SK-N-SH (cell line): ENCODE measurements around the gene MGME1.

Source experiments
- EP300 ChIP-seq, 2 experiments: IDR thresholded peaks; 2 replicates each; pipeline versions ENCODE4 v1.4.0 to v1.6.1; 2012; ENCODE audit warnings: borderline replicate concordance in 1 of 2, low read depth in 1 of 2, low read length in 1 of 2
- EZH2phosphoT487 ChIP-seq: fragments of 200-600 bp; sonication (generic); IDR thresholded peaks from 2 replicates; pipeline ENCODE4 v1.6.1; 2017; ENCODE audit warnings: low read depth, mixed run types, mild to moderate bottlenecking, antibody characterized with exemption, moderate library complexity, borderline replicate concordance
- FOXM1 ChIP-seq: IDR thresholded peaks from 2 replicates; pipeline ENCODE4 v1.4.0; 2012; ENCODE audit warnings: low read depth, mild to moderate bottlenecking
- POLR2AphosphoS5 ChIP-seq: IDR thresholded peaks from 2 replicates; pipeline ENCODE4 v1.6.1; 2012; ENCODE audit warnings: low read depth, low read length
- RFX5 ChIP-seq: IDR thresholded peaks from 2 replicates; pipeline ENCODE4 v1.6.1; 2012; ENCODE audit warnings: mild to moderate bottlenecking, improper control_type of control experiment, low read length
- TAF1 ChIP-seq: IDR thresholded peaks from 2 replicates; pipeline ENCODE4 v1.6.1; 2012; ENCODE audit warnings: low read depth, mild to moderate bottlenecking, low read length, moderate library complexity, borderline replicate concordance
- YY1 ChIP-seq: IDR thresholded peaks from 2 replicates; pipeline ENCODE4 v1.4.0; 2012; ENCODE audit warnings: low read depth, mild to moderate bottlenecking
- TF ChIP-seq, protein P1 (sequence below): IDR thresholded peaks from 2 replicates; pipeline ENCODE4 v1.4.0; 2012; ENCODE audit warnings: low read depth, borderline replicate concordance
- TF ChIP-seq, protein P2 (sequence below): IDR thresholded peaks from 2 replicates; pipeline ENCODE4 v1.4.0; 2012; ENCODE audit warnings: low read depth, borderline replicate concordance

DNA sequence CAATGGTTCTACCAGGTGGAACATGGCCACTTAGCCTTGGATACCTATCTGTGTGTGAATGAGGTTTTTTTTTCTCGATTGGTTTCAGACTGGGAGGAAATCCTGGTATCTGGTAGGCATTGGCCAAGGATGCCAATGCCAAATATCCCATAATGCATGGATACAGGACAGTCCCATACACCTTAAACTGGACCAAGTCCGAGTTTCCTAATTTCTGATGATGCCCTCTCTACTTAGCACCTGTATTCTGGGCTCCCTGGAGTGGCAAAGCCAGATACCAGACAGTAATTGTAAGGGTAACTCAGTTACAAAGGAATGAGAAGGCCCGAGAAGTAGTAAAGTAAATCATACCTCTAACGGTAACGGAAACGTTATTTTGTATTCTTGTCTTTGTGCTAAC lies 18.1 kb upstream of the MGME1 start:
- TF ChIP-seq EZH2phosphoT487 (no peak), EP300 (IDR thresholded peaks at IDR 0.05; ENCODE audit: borderline replicate concordance in 1 of 2, low read depth in 1 of 2, low read length in 1 of 2) (no peak), RFX5 (no peak), POLR2AphosphoS5 (no peak), TAF1 (no peak), FOXM1 (no peak), YY1 (no peak)
- TF ChIP-seq, protein P1, sequence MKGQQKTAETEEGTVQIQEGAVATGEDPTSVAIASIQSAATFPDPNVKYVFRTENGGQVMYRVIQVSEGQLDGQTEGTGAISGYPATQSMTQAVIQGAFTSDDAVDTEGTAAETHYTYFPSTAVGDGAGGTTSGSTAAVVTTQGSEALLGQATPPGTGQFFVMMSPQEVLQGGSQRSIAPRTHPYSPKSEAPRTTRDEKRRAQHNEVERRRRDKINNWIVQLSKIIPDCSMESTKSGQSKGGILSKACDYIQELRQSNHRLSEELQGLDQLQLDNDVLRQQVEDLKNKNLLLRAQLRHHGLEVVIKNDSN, result no peak
- TF ChIP-seq, protein P2, sequence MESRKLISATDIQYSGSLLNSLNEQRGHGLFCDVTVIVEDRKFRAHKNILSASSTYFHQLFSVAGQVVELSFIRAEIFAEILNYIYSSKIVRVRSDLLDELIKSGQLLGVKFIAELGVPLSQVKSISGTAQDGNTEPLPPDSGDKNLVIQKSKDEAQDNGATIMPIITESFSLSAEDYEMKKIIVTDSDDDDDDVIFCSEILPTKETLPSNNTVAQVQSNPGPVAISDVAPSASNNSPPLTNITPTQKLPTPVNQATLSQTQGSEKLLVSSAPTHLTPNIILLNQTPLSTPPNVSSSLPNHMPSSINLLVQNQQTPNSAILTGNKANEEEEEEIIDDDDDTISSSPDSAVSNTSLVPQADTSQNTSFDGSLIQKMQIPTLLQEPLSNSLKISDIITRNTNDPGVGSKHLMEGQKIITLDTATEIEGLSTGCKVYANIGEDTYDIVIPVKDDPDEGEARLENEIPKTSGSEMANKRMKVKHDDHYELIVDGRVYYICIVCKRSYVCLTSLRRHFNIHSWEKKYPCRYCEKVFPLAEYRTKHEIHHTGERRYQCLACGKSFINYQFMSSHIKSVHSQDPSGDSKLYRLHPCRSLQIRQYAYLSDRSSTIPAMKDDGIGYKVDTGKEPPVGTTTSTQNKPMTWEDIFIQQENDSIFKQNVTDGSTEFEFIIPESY, result no peak
